GM12801 (cell line): Measurements from ENCODE around the gene CKAP2L.

ENCODE experiments used
- CTCF ChIP-seq: IDR thresholded peaks from one replicate; pipeline ENCODE4 v1.5.1; 2011; ENCODE audit warnings: control low read depth; ENCODE audit not compliant: insufficient read length; ENCODE audit errors: extremely low read depth

CKAP2L gene

GRCh38 chr2:112714836-112715631, 49.4 kb downstream of the CKAP2L start:
- TF ChIP-seq CTCF, result no peak

- no peak for TF ChIP-seq CTCF
Measured at GRCh38 chr2:112714331-112714730, 50.1 kb downstream of the CKAP2L start.

GRCh38 chr2:112713926-112714325, 50.5 kb downstream of the CKAP2L start:
- TF ChIP-seq CTCF, result no peak

GRCh38 chr2:112713585-112713925, 50.9 kb downstream of the CKAP2L start:
- TF ChIP-seq CTCF, result no peak

GRCh38 chr2:112712903-112713584, 51.4 kb downstream of the CKAP2L start:
- TF ChIP-seq CTCF, result no peak

GRCh38 chr2:112712465-112712864, 51.9 kb downstream of the CKAP2L start:
- TF ChIP-seq CTCF, result no peak

GRCh38 chr2:112710956-112711750, 53.3 kb downstream of the CKAP2L start:
- TF ChIP-seq CTCF, result no peak
